HEK293 (cell line): ENCODE measurements around the gene ST6GALNAC6.

Experiments
- SETDB1 ChIP-seq: IDR thresholded peaks from one replicate; pipeline ENCODE4 v1.6.1; 2017; ENCODE audit warnings: mild to moderate bottlenecking, low read length, moderate library complexity, mixed read lengths; ENCODE audit not compliant: insufficient read length
- ZNF174 ChIP-seq: fragments of 450-650 bp; formaldehyde crosslinking; IDR thresholded peaks from 2 replicates; pipeline ENCODE4 v1.5.0; 2017; ENCODE audit warnings: missing biosample characterization, mild to moderate bottlenecking, missing genetic modification characterization
- ZNF23 ChIP-seq: fragments of 450-650 bp; formaldehyde crosslinking; IDR thresholded peaks from 2 replicates; pipeline ENCODE4 v1.5.1; 2016; ENCODE audit warnings: missing biosample characterization, missing genetic modification characterization, borderline replicate concordance

DNA sequence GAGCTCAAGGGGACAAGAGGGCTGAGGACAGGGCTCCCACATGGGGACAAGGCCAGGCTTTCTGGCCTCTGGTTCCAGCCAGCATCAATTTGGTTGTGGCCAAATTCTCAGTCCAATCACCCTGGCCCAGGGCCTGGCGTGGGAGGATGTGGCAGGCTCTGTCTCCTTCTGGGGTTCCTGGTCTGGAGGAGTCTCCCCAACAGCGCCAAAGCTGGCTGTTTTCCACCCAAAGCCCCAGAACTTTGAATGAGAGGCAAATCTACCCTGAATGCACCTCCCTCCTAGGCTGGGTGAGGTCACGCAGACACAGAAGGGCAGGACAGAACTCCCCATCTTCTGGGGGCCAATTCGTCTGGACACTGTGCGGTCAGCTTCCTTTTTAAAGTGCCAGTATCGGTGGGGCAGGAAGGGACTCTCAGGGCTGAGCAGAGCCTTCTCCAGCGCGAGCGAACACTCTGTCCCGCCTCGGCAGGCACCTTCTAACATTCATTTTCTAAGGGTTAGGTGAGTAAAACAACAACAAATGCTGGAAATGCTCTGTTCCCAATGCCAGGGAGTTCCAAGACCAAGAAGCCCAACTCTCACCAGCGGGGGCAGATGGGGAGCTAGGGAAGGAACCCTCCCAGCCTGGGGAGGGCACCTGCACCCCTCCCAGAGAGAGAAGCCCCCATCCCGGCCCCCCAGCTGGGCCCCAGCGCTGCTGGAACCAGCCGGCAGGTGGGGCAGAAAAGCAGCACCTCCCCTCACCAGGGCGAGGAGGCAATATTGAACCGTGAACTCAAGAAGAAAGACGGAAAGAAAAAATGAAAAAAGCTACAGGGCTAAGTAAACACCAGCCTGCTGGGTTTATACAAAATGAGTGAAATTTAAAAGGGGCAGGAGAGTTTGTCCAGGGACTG lies 41.9 kb upstream of the ST6GALNAC6 start:
- TF ChIP-seq ZNF23 (tag by site-specific recombination): no peak
- no peak for TF ChIP-seq SETDB1
- no peak for TF ChIP-seq ZNF174 (tag by site-specific recombination)
